Islet precursor cell (in vitro differentiated cells): ENCODE measurements around the gene SMOC2.

Source experiments
- DNase-seq: peaks from one replicate; pipeline ENCODE4 v3.0.0-alpha.2; 2018

The SMOC2 gene

GRCh38 chr6:168581236-168581635 lies 140.3 kb downstream of the SMOC2 start:
- peak; percentile 33 for DNase-seq

GRCh38 chr6:168581706-168582105 lies 140.7 kb downstream of the SMOC2 start:
- peak; percentile 43 for DNase-seq

GRCh38 chr6:168582571-168582981 lies 141.6 kb downstream of the SMOC2 start:
- peak; percentile 44 for DNase-seq

- DNase-seq: peak; percentile 43
Measured at GRCh38 chr6:168583126-168583525, 142.1 kb downstream of the SMOC2 start.

GRCh38 chr6:168583821-168584220 lies 142.8 kb downstream of the SMOC2 start:
- DNase-seq: peak; percentile 32

GRCh38 chr6:168584249-168584648 lies 143.3 kb downstream of the SMOC2 start:
- DNase-seq: peak; percentile 24

- DNase-seq: peak; percentile 24
Measured at GRCh38 chr6:168584671-168585070, 143.7 kb downstream of the SMOC2 start.

GRCh38 chr6:168585441-168585840 lies 144.5 kb downstream of the SMOC2 start:
- DNase-seq: peak; percentile 54

GRCh38 chr6:168589275-168589674 lies 148.3 kb downstream of the SMOC2 start:
- DNase-seq: peak; percentile 37

GRCh38 chr6:168590406-168590805 lies 149.4 kb downstream of the SMOC2 start:
- peak; percentile 12 for DNase-seq

- DNase-seq: peak; percentile 26
Measured at GRCh38 chr6:168596344-168596743, 155.4 kb downstream of the SMOC2 start.

- DNase-seq: no peak
Measured at GRCh38 chr6:168597471-168597875, 156.5 kb downstream of the SMOC2 start.

- peak; percentile 51 for DNase-seq
Measured at GRCh38 chr6:168598251-168599117, 157.5 kb downstream of the SMOC2 start.

GRCh38 chr6:168599118-168599494 lies 158.1 kb downstream of the SMOC2 start:
- no peak for DNase-seq

- peak; percentile 35 for DNase-seq
Measured at GRCh38 chr6:168599769-168600330, 158.9 kb downstream of the SMOC2 start.

- DNase-seq: peak; percentile 8
Measured at GRCh38 chr6:168600381-168600780, 159.4 kb downstream of the SMOC2 start.

- peak; percentile 20 for DNase-seq
Measured at GRCh38 chr6:168601111-168601510, 160.1 kb downstream of the SMOC2 start.

GRCh38 chr6:168601546-168601945 lies 160.6 kb downstream of the SMOC2 start:
- peak; percentile 29 for DNase-seq

GRCh38 chr6:168602576-168602975 lies 161.6 kb downstream of the SMOC2 start:
- peak; percentile 36 for DNase-seq

- peak; percentile 1 for DNase-seq
Measured at GRCh38 chr6:168603234-168603633, 162.2 kb downstream of the SMOC2 start.

GRCh38 chr6:168605964-168606363 lies 165.0 kb downstream of the SMOC2 start:
- DNase-seq: peak; percentile 38

GRCh38 chr6:168606722-168607121 lies 165.7 kb downstream of the SMOC2 start:
- DNase-seq: peak; percentile 43

GRCh38 chr6:168607272-168608112 lies 166.5 kb downstream of the SMOC2 start:
- DNase-seq: peak; percentile 43

GRCh38 chr6:168608113-168608400 lies 167.1 kb downstream of the SMOC2 start:
- DNase-seq: peak; percentile 40
